Caco-2 (cell line): ENCODE data around the gene MTRF1. TPM values are rescaled to one million over a fixed set of nuclear protein-coding genes. Genes with fewer than 3 reads are reported as not detected.

Experiments
- BruUV-seq: library from RNA; stranded (reverse); fragments of 400-500 nt; replicated peaks from 2 replicates; lab custom pipeline; 2021; lab: Mats Ljungman, UMichigan
- CTCF ChIA-PET: fragments of 300-600 bp; sonication (Branson Sonifier 250); formaldehyde crosslinking; loops from one replicate; lab custom pipeline; 2022; ENCODE audit warnings: antibody characterized with exemption; lab: Charles Lee
- POLR2A ChIA-PET: fragments of 300-600 bp; sonication (Branson Sonifier 250); formaldehyde crosslinking; loops from one replicate; lab custom pipeline; 2022; ENCODE audit warnings: antibody characterized with exemption; lab: Charles Lee
- DNase-seq, 2 experiments: peaks; one replicate each; pipeline versions ENCODE4 v3.0.0 to v3.0.0-alpha.2; 2020 to 2022
- H3K27me3 ChIP-seq: replicated peaks from 2 replicates; pipeline ENCODE4 v1.6.0; 2011; ENCODE audit warnings: low read length; ENCODE audit not compliant: control insufficient read depth, insufficient read depth
- H3K36me3 ChIP-seq: 2 replicates; pipeline ENCODE4 v1.5.1; 2011; ENCODE audit warnings: low read length; ENCODE audit not compliant: control insufficient read depth, insufficient read depth
- H3K4me1 ChIP-seq: fragments of 250-450 bp; sonication (Bioruptor Pico); 2 replicates; pipeline ENCODE4 v1.5.1; 2020; ENCODE audit warnings: mild to moderate bottlenecking
- H3K4me3 ChIP-seq: 2 replicates; pipeline ENCODE4 v1.5.1; 2011; ENCODE audit warnings: low read depth, mild to moderate bottlenecking, control low read depth, low read length
- H3K9me3 ChIP-seq: fragments of 250-450 bp; sonication (Bioruptor Pico); 2 replicates; pipeline ENCODE4 v1.5.1; 2020; ENCODE audit warnings: mild to moderate bottlenecking, moderate library complexity
- H3K27ac Mint-ChIP-seq: one replicate; pipeline ENCODE4 v1.8.0; 2022; ENCODE audit warnings: mixed read lengths; ENCODE audit not compliant: unreplicated experiment
- H3K27me3 Mint-ChIP-seq: one replicate; pipeline ENCODE4 v1.8.0; 2022; ENCODE audit warnings: mixed read lengths; ENCODE audit not compliant: insufficient read depth, unreplicated experiment
- H3K36me3 Mint-ChIP-seq: one replicate; pipeline ENCODE4 v1.8.0; 2022; ENCODE audit warnings: mild to moderate bottlenecking, mixed read lengths; ENCODE audit not compliant: insufficient read depth, unreplicated experiment
- H3K4me1 Mint-ChIP-seq: one replicate; pipeline ENCODE4 v1.8.0; 2022; ENCODE audit warnings: low read depth, mixed read lengths; ENCODE audit not compliant: unreplicated experiment
- H3K4me3 Mint-ChIP-seq: one replicate; pipeline ENCODE4 v1.8.0; 2022; ENCODE audit warnings: mild to moderate bottlenecking, moderate library complexity, mixed read lengths; ENCODE audit not compliant: unreplicated experiment
- H3K9me3 Mint-ChIP-seq: one replicate; pipeline ENCODE4 v1.8.0; 2022; ENCODE audit warnings: mixed read lengths; ENCODE audit not compliant: unreplicated experiment
- CTCF ChIP-seq, 2 experiments: fragments of 200-600 bp in 1 of 2; IDR thresholded peaks; 1 replicate in 1 of 2; 2 replicates in 1 of 2; pipeline versions ENCODE4 v1.5.1 to v1.8.0; 2011 to 2022; ENCODE audit warnings: antibody characterized with exemption in 1 of 2, control low read depth in 1 of 2, inconsistent platforms in 1 of 2, low read depth in 1 of 2, low read length in 1 of 2, mild to moderate bottlenecking in 1 of 2, moderate library complexity in 1 of 2; ENCODE audit not compliant: insufficient read depth in 1 of 2, severe bottlenecking in 1 of 2, unreplicated experiment in 1 of 2
- intact Hi-C: fragments of 100-400 bp; cut with micrococcal nuclease; formaldehyde crosslinking; loops from one replicate; pipeline ENCODE4 v1.10.0; 2022; ENCODE audit not compliant: unreplicated experiment
- total RNA-seq: library from RNA; stranded (reverse); gene quantifications from 2 replicates; pipeline ENCODE4 v1.2.3, GENCODE V29; 2022

Gene MTRF1
- total RNA-seq, 1 experiment from 2014 or later: 24.7 TPM

GRCh38 chr13:41289463-41289881 lies 26.1 kb upstream of the MTRF1 start:
- ChIA-PET CTCF (no interaction called here), POLR2A (interaction anchor here (0.5 kb wide), 1 partner anchor 89 kb away, joined by 3 read pairs; no protein-coding TSS in a partner anchor)
- no peaks in the 10 kb centered on the region for H3K36me3 ChIP-seq

DNA sequence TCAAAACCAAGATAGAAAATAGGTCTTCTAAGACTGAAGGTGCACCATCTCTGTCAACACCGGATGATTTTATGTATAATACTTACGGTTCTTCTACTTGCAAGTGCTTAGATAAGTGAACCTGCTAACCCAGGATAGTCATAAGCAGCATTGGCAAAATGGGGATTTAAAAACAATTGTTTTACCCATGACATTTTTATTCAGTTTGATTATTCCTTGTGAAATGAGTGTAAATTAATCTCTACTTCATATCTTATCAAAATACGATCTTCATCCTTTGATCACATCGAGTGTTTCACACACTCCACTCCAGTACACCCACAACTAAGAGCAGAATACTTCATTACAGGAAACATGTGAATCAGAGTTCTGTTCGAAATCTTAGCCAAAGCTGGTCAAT lies 23.0 kb upstream of the MTRF1 start:
- no peak overlapping the region for H3K27ac Mint-ChIP-seq

More at GRCh38 chr13:41289463-41289881, 26.1 kb upstream of the MTRF1 start:
- H3K4me3 Mint-ChIP-seq: no peak overlapping the region
- H3K27me3 ChIP-seq: no peaks in the 10 kb centered on the region
- H3K27me3 Mint-ChIP-seq: no peaks in the 10 kb centered on the region
- peaks cover 7% of the 10 kb centered on the region for H3K4me1 Mint-ChIP-seq
- no peaks in the 10 kb centered on the region for H3K36me3 Mint-ChIP-seq
- no peak for DNase-seq
- BruUV-seq: no TSS peak
- no peaks in the 10 kb centered on the region for H3K4me1 ChIP-seq
- H3K27ac Mint-ChIP-seq: no peak overlapping the region
- no peak overlapping the region for H3K4me3 ChIP-seq
- no peak for TF ChIP-seq CTCF (IDR thresholded peaks at IDR 0.05; ENCODE audit: insufficient read depth in 1 of 2, low read depth in 1 of 2, low read length in 1 of 2, severe bottlenecking in 1 of 2, unreplicated experiment in 1 of 2)
- no peaks in the 10 kb centered on the region for H3K9me3 ChIP-seq
- intact Hi-C loops: no loop called here
- H3K9me3 Mint-ChIP-seq: peaks cover 10% of the 10 kb centered on the region

GRCh38 chr13:41284512-41285288 lies 21.3 kb upstream of the MTRF1 start:
- no peaks in the 10 kb centered on the region for H3K36me3 ChIP-seq
- H3K4me3 ChIP-seq: no peak overlapping the region
- no peaks in the 10 kb centered on the region for H3K27me3 Mint-ChIP-seq
- ChIA-PET POLR2A (interaction anchor here (0.6 kb wide), 1 partner anchor 282 kb away, joined by 4 read pairs; no protein-coding TSS in a partner anchor), CTCF (no interaction called here)
- DNase-seq: peak in 1 of 2 experiments; percentile 15
- H3K4me1 ChIP-seq: no peaks in the 10 kb centered on the region
- H3K9me3 ChIP-seq: no peaks in the 10 kb centered on the region
- intact Hi-C loops: no loop called here
- H3K4me3 Mint-ChIP-seq: no peak overlapping the region
- peak overlapping the region; percentile 59 for H3K27ac Mint-ChIP-seq
- H3K27me3 ChIP-seq: no peaks in the 10 kb centered on the region
- no peak for TF ChIP-seq CTCF (IDR thresholded peaks at IDR 0.05; ENCODE audit: insufficient read depth in 1 of 2, low read depth in 1 of 2, low read length in 1 of 2, severe bottlenecking in 1 of 2, unreplicated experiment in 1 of 2)
- H3K4me1 Mint-ChIP-seq: peaks cover 7% of the 10 kb centered on the region
- no peaks in the 10 kb centered on the region for H3K9me3 Mint-ChIP-seq
- no TSS peak for BruUV-seq
- H3K36me3 Mint-ChIP-seq: no peaks in the 10 kb centered on the region

More for the DNA sequence above, 23.0 kb upstream of the MTRF1 start:
- Histone ChIP-seq H3K4me1 (no peaks in the 10 kb centered on the region), H3K27me3 (no peaks in the 10 kb centered on the region), H3K9me3 (no peaks in the 10 kb centered on the region), H3K4me3 (no peak overlapping the region), H3K36me3 (no peaks in the 10 kb centered on the region)
- no peak for DNase-seq
- Mint-ChIP-seq H3K36me3 (no peaks in the 10 kb centered on the region), H3K9me3 (peaks cover 4% of the 10 kb centered on the region), H3K4me3 (no peak overlapping the region), H3K27me3 (no peaks in the 10 kb centered on the region), H3K4me1 (peaks cover 7% of the 10 kb centered on the region)
- ChIA-PET CTCF (no interaction called here), POLR2A (no interaction called here)
- TF ChIP-seq CTCF (IDR thresholded peaks at IDR 0.05; ENCODE audit: insufficient read depth in 1 of 2, low read depth in 1 of 2, low read length in 1 of 2, severe bottlenecking in 1 of 2, unreplicated experiment in 1 of 2): no peak
- intact Hi-C loops: no loop called here
- no TSS peak for BruUV-seq
